ENCODE data around the gene PDE3A. TPM values are rescaled to one million over a fixed set of nuclear protein-coding genes. Genes with fewer than 3 reads are reported as not detected.

The PDE3A gene
- total and polyA plus RNA-seq, 5 experiments from 2014 or later: not detected

GRCh38 chr12:20716037-20716436 is 347.7 kb downstream of the PDE3A start:
- Mint-ChIP-seq H3K27ac (no peak overlapping the region), H3K27me3 (no peaks in the 10 kb centered on the region), H3K4me1 (no peaks in the 10 kb centered on the region), H3K4me3 (no peak overlapping the region), H3K36me3 (no peaks in the 10 kb centered on the region), H3K9me3 (peaks cover 0 to 2% (median 0%) of the 10 kb centered on the region in 9 donors)
- POLR2A ChIA-PET: no interaction called here
- no peak for DNase-seq
- ATAC-seq: no peak

- Mint-ChIP-seq H3K9me3 (peaks cover 0 to 2% (median 0%) of the 10 kb centered on the region in 9 donors), H3K4me3 (no peak overlapping the region), H3K4me1 (no peaks in the 10 kb centered on the region), H3K36me3 (no peaks in the 10 kb centered on the region), H3K27ac (no peak overlapping the region), H3K27me3 (no peaks in the 10 kb centered on the region)
- POLR2A ChIA-PET: no interaction called here
- no peak for ATAC-seq
- DNase-seq: no peak
Observed at GRCh38 chr12:20716985-20717384, 348.6 kb downstream of the PDE3A start.

GRCh38 chr12:20718294-20718693 is 350.0 kb downstream of the PDE3A start:
- Mint-ChIP-seq H3K36me3 (no peaks in the 10 kb centered on the region), H3K27ac (no peak overlapping the region)

GRCh38 chr12:20722142-20722541 is 353.8 kb downstream of the PDE3A start:
- H3K4me1 Mint-ChIP-seq: no peaks in the 10 kb centered on the region
- POLR2A ChIA-PET: no interaction called here
- peaks cover 0 to 4% (median 0%) of the 10 kb centered on the region in 9 donors for H3K9me3 Mint-ChIP-seq
- no peaks in the 10 kb centered on the region for H3K36me3 Mint-ChIP-seq
- H3K27me3 Mint-ChIP-seq: peaks cover 0 to 1% (median 0%) of the 10 kb centered on the region in 5 donors
- no peak overlapping the region for H3K4me3 Mint-ChIP-seq
- no peak for ATAC-seq
- H3K27ac Mint-ChIP-seq: no peak overlapping the region
- no peak for DNase-seq

More at GRCh38 chr12:20718294-20718693, 350.0 kb downstream of the PDE3A start:
- H3K4me1 Mint-ChIP-seq: no peaks in the 10 kb centered on the region
- ATAC-seq: no peak
- DNase-seq: no peak
- no peak overlapping the region for H3K4me3 Mint-ChIP-seq
- H3K9me3 Mint-ChIP-seq: peaks cover 0 to 4% (median 0%) of the 10 kb centered on the region in 9 donors
- H3K27me3 Mint-ChIP-seq: no peaks in the 10 kb centered on the region
- POLR2A ChIA-PET: no interaction called here

GRCh38 chr12:20731274-20731673 is 362.9 kb downstream of the PDE3A start:
- POLR2A ChIA-PET: no interaction called here
- Mint-ChIP-seq H3K36me3 (no peaks in the 10 kb centered on the region), H3K4me1 (no peaks in the 10 kb centered on the region), H3K27me3 (peaks cover 0 to 1% (median 0%) of the 10 kb centered on the region in 5 donors), H3K4me3 (no peak overlapping the region), H3K9me3 (peaks cover 0 to 3% (median 0%) of the 10 kb centered on the region in 9 donors), H3K27ac (no peak overlapping the region)
- ATAC-seq (no peak), DNase-seq (no peak)

Data from naive thymus-derived CD8-positive, alpha-beta T cell (primary cell).